H1 (cell line): ENCODE results near the gene CTNNA3. TPM values are rescaled to one million over a fixed set of nuclear protein-coding genes. Genes with fewer than 3 reads are reported as not detected.

Experiments
- CTCF ChIA-PET: fragments of 300-600 bp; sonication (Branson Sonifier 250); formaldehyde crosslinking; loops from one replicate; lab custom pipeline; 2021; ENCODE audit not compliant: partially characterized antibody; lab: Charles Lee
- POLR2A ChIA-PET: fragments of 300-600 bp; sonication (Branson Sonifier 250); formaldehyde crosslinking; loops from one replicate; lab custom pipeline; 2021; ENCODE audit warnings: inconsistent platforms; ENCODE audit not compliant: partially characterized antibody; lab: Charles Lee
- DNase-seq, 2 experiments: peaks; one replicate each; pipeline versions ENCODE4 v3.0.0 to v3.0.0-alpha.2; 2010 to 2022; ENCODE audit warnings: low spot score in 2 of 2, low read depth in 1 of 2, mixed read lengths in 1 of 2
- FAIRE-seq: peaks from 2 replicates; lab custom pipeline; 2011; peaks lifted over from hg19 to GRCh38; lab: Jason Lieb, UNC
- H2AFZ ChIP-seq: 2 replicates; pipeline ENCODE4 v1.8.1; 2012; ENCODE audit warnings: low read length, inconsistent platforms
- H2AK5ac ChIP-seq: 2 replicates; pipeline ENCODE4 v1.6.1; 2013; ENCODE audit warnings: low read depth, low read length
- H2BK120ac ChIP-seq: replicated peaks from 2 replicates; pipeline ENCODE3; 2013; ENCODE audit warnings: low read depth, low read length, inconsistent platforms
- H2BK12ac ChIP-seq: 2 replicates; pipeline ENCODE4 v1.6.1; 2013; ENCODE audit warnings: low read depth, low read length
- H2BK15ac ChIP-seq: 2 replicates; pipeline ENCODE4 v1.6.1; 2013; ENCODE audit warnings: low read length
- H2BK20ac ChIP-seq: 2 replicates; pipeline ENCODE4 v1.6.1; 2013; ENCODE audit warnings: low read length
- H2BK5ac ChIP-seq: 2 replicates; pipeline ENCODE4 v1.6.1; 2013; ENCODE audit warnings: low read depth, low read length
- H3K14ac ChIP-seq: 2 replicates; pipeline ENCODE4 v1.6.1; 2013; ENCODE audit warnings: inconsistent platforms; ENCODE audit not compliant: insufficient read length
- H3K18ac ChIP-seq: 2 replicates; pipeline ENCODE4 v1.6.1; 2013; ENCODE audit warnings: low read length; ENCODE audit errors: extremely low read depth
- H3K23ac ChIP-seq: 2 replicates; pipeline ENCODE4 v1.6.1; 2013; ENCODE audit warnings: inconsistent platforms; ENCODE audit not compliant: insufficient read length
- H3K23me2 ChIP-seq: 2 replicates; pipeline ENCODE4 v1.6.1; 2013; ENCODE audit warnings: low read depth, low read length
- H3K27ac ChIP-seq: 2 replicates; pipeline ENCODE4 v1.6.1; 2011; ENCODE audit warnings: low read depth, low read length, inconsistent platforms
- H3K27me3 ChIP-seq, 4 experiments: replicated peaks in 1 of 4; 1 replicate in 1 of 4; 2 replicates in 3 of 4; pipeline versions ENCODE4 v1.6.1 to v1.8.1; 2011 to 2013; ENCODE audit warnings: low read length in 3 of 4, mild to moderate bottlenecking in 3 of 4, inconsistent platforms in 2 of 4, mixed read lengths in 2 of 4, moderate library complexity in 1 of 4; ENCODE audit not compliant: control insufficient read depth in 3 of 4, insufficient read depth in 3 of 4; ENCODE audit errors: extremely low read depth in 1 of 4
- H3K36me3 ChIP-seq, 4 experiments: 2 replicates each; pipeline versions ENCODE4 v1.6.1 to v1.8.1; 2011 to 2013; ENCODE audit warnings: mild to moderate bottlenecking in 4 of 4, low read length in 3 of 4, moderate library complexity in 2 of 4, control low read depth in 1 of 4, inconsistent platforms in 1 of 4; ENCODE audit not compliant: insufficient read depth in 4 of 4, control insufficient read depth in 2 of 4
- H3K4ac ChIP-seq: replicated peaks from 2 replicates; pipeline ENCODE3; 2013; ENCODE audit warnings: low read length, low read depth, mixed read lengths, inconsistent platforms; ENCODE audit not compliant: insufficient read length
- H3K4me1 ChIP-seq, 4 experiments: replicated peaks in 1 of 4; 1 replicate in 1 of 4; 2 replicates in 3 of 4; pipeline versions ENCODE4 v1.6.1 to v1.8.1; 2011 to 2013; ENCODE audit warnings: low read length in 3 of 4, inconsistent platforms in 2 of 4, mixed read lengths in 1 of 4; ENCODE audit not compliant: insufficient read depth in 4 of 4, control insufficient read depth in 3 of 4
- H3K4me2 ChIP-seq, 2 experiments: 2 replicates each; pipeline versions ENCODE4 v1.6.1 to v1.8.1; 2011 to 2013; ENCODE audit warnings: low read depth in 2 of 2, low read length in 2 of 2, control low read depth in 1 of 2, inconsistent platforms in 1 of 2, mild to moderate bottlenecking in 1 of 2; ENCODE audit not compliant: insufficient read depth in 1 of 2
- H3K4me3 ChIP-seq, 4 experiments: fragments of 200-600, 300-600 bp in 1 of 4; sonication (generic), shearing (Covaris generic), sonication (Bioruptor Twin) in 1 of 4; 2 replicates each; pipeline versions ENCODE4 v1.5.1 to v1.8.1; 2011 to 2016; ENCODE audit warnings: low read length in 4 of 4, low read depth in 3 of 4, control low read depth in 2 of 4, inconsistent platforms in 2 of 4, mild to moderate bottlenecking in 2 of 4, mixed read lengths in 1 of 4, moderate library complexity in 1 of 4; ENCODE audit not compliant: insufficient read depth in 2 of 4; ENCODE audit errors: extremely low read depth in 1 of 4
- H3K56ac ChIP-seq: replicated peaks from 2 replicates; pipeline ENCODE3; 2013; ENCODE audit warnings: low read depth, mild to moderate bottlenecking, mixed read lengths, low read length, inconsistent platforms; ENCODE audit not compliant: insufficient read length
- H3K79me1 ChIP-seq: 2 replicates; pipeline ENCODE4 v1.6.1; 2013; ENCODE audit warnings: low read depth, low read length, control low read depth
- H3K79me2 ChIP-seq, 2 experiments: 2 replicates each; pipeline versions ENCODE4 v1.6.1 to v1.8.1; 2012 to 2013; ENCODE audit warnings: low read length in 2 of 2, mild to moderate bottlenecking in 2 of 2, inconsistent platforms in 1 of 2; ENCODE audit not compliant: insufficient read depth in 2 of 2, control insufficient read depth in 1 of 2
- H3K9ac ChIP-seq, 4 experiments: replicated peaks in 1 of 4; 1 replicate in 1 of 4; 2 replicates in 3 of 4; pipeline versions ENCODE4 v1.6.1 to v1.8.1; 2011 to 2013; ENCODE audit warnings: low read depth in 3 of 4, low read length in 3 of 4, control low read depth in 2 of 4, mild to moderate bottlenecking in 2 of 4, moderate library complexity in 2 of 4, inconsistent platforms in 1 of 4; ENCODE audit errors: extremely low read depth in 1 of 4
- H3K9me3 ChIP-seq, 2 experiments: 2 replicates each; pipeline versions ENCODE4 v1.6.1 to v1.8.1; 2012 to 2013; ENCODE audit warnings: mild to moderate bottlenecking in 2 of 2, moderate library complexity in 2 of 2, control low read depth in 1 of 2, inconsistent platforms in 1 of 2, low read depth in 1 of 2, low read length in 1 of 2, mixed read lengths in 1 of 2; ENCODE audit not compliant: insufficient read depth in 2 of 2
- H4K20me1 ChIP-seq, 2 experiments: replicated peaks in 1 of 2; 2 replicates each; pipeline versions ENCODE3 to v1.8.1; 2011 to 2013; ENCODE audit warnings: inconsistent platforms in 2 of 2, low read length in 2 of 2, mild to moderate bottlenecking in 1 of 2; ENCODE audit not compliant: insufficient read depth in 2 of 2, control insufficient read depth in 1 of 2
- H4K5ac ChIP-seq: 2 replicates; pipeline ENCODE4 v1.6.1; 2013; ENCODE audit warnings: low read length, low read depth, mixed read lengths, inconsistent platforms; ENCODE audit not compliant: insufficient read length
- H4K8ac ChIP-seq: 2 replicates; pipeline ENCODE4 v1.8.0; 2013; ENCODE audit warnings: mild to moderate bottlenecking, moderate library complexity, low read length, inconsistent platforms; ENCODE audit not compliant: insufficient read depth; ENCODE audit errors: extremely low read depth
- H4K91ac ChIP-seq: replicated peaks from 2 replicates; pipeline ENCODE3; 2013; ENCODE audit warnings: low read length, mixed read lengths, inconsistent platforms; ENCODE audit not compliant: insufficient read length
- GTF2F1 ChIP-seq: IDR thresholded peaks from 2 replicates; pipeline ENCODE4 v1.6.1; 2012; ENCODE audit warnings: low read depth, low read length, improper control_type of control experiment, borderline replicate concordance
- HDAC2 ChIP-seq, 2 experiments: fragments of 300-600 bp in 1 of 2; sonication (generic) in 1 of 2; IDR thresholded peaks; 2 replicates each; pipeline ENCODE4 v1.6.1; 2011 to 2012; ENCODE audit warnings: low read depth in 2 of 2, low read length in 2 of 2, mild to moderate bottlenecking in 2 of 2, moderate library complexity in 2 of 2, borderline replicate concordance in 1 of 2, inconsistent platforms in 1 of 2
- MAFK ChIP-seq: IDR thresholded peaks from 2 replicates; pipeline ENCODE4 v1.6.1; 2012; ENCODE audit warnings: low read depth, mild to moderate bottlenecking, improper control_type of control experiment, low read length
- POLR2A ChIP-seq, 2 experiments: IDR thresholded peaks; 1 replicate in 1 of 2; 2 replicates in 1 of 2; pipeline ENCODE4 v1.6.1; 2011; ENCODE audit warnings: low read depth in 2 of 2, low read length in 2 of 2, mild to moderate bottlenecking in 2 of 2; ENCODE audit errors: control extremely low read depth in 1 of 2
- RXRA ChIP-seq: IDR thresholded peaks from 2 replicates; pipeline ENCODE4 v1.6.1; 2011; ENCODE audit warnings: low read depth, mild to moderate bottlenecking, low read length, moderate library complexity; ENCODE audit not compliant: insufficient read depth
- SAP30 ChIP-seq: fragments of 300-600 bp; sonication (generic); IDR thresholded peaks from 2 replicates; pipeline ENCODE4 v1.7.1; 2012; ENCODE audit warnings: low read length, moderate library complexity, mild to moderate bottlenecking, inconsistent platforms; ENCODE audit not compliant: insufficient read depth, insufficient replicate concordance
- SIN3A ChIP-seq, 2 experiments: IDR thresholded peaks in 1 of 2; conservative IDR thresholded peaks in 1 of 2; 2 replicates each; pipeline ENCODE4 v1.6.1; 2011 to 2012; ENCODE audit warnings: low read length in 2 of 2, improper control_type of control experiment in 1 of 2, low read depth in 1 of 2, mild to moderate bottlenecking in 1 of 2
- SP4 ChIP-seq: IDR thresholded peaks from 2 replicates; pipeline ENCODE4 v1.6.1; 2012; ENCODE audit warnings: low read length, inconsistent platforms
- WGBS, 2 experiments: shearing (Covaris generic) in 1 of 2; methylation state at CpG; one replicate each; pipeline versions ENCODE4 v1.1.6 to v1.1.7; 2013 to 2015; ENCODE audit warnings: low lambda C conversion rate in 2 of 2, mixed read lengths in 2 of 2, inconsistent platforms in 1 of 2, low coverage in 1 of 2, missing lambda C conversion rate in 1 of 2; ENCODE audit not compliant: insufficient replicate concordance in 2 of 2, insufficient coverage in 1 of 2, insufficient read length in 1 of 2; ENCODE audit errors: extremely low coverage in 1 of 2, missing lambda C conversion rate in 1 of 2; 5-methylcytosine and 5-hydroxymethylcytosine counted together
- polyA plus RNA-seq, 7 experiments: library from polyadenylated mRNA; depleted of rRNA in 3 of 7; stranded (reverse) in 5 of 7; unstranded in 2 of 7; fragments of >200 nt in 5 of 7; fragments of 200-250 nt in 2 of 7; gene quantifications; 1 replicate in 5 of 7; 2 replicates in 1 of 7; 4 replicates in 1 of 7; pipeline versions ENCODE4 v1.2.1 to v1.2.3, GENCODE V29; 2011 to 2013; ENCODE audit warnings: missing spikeins in 2 of 7, mixed read lengths in 2 of 7
- total RNA-seq: library from RNA; stranded (reverse); fragmentation: NEBNext Ultra II Directional; extraction: Animal tissue kit (Norgen Biotek cat#: 25700); gene quantifications from 2 replicates; pipeline ENCODE4 v1.2.1, GENCODE V29; 2021
- TF ChIP-seq, protein P1 (sequence below): IDR thresholded peaks from 2 replicates; pipeline ENCODE4 v1.6.1; 2011; ENCODE audit warnings: low read depth, mild to moderate bottlenecking, low read length; ENCODE audit not compliant: insufficient read depth

The CTNNA3 gene
- total and polyA plus RNA-seq, 2 of the 8 experiments (the other 6 are each of a cell fraction or from before 2014, with no cell fraction given): 1.3 to 1.5 TPM

DNA sequence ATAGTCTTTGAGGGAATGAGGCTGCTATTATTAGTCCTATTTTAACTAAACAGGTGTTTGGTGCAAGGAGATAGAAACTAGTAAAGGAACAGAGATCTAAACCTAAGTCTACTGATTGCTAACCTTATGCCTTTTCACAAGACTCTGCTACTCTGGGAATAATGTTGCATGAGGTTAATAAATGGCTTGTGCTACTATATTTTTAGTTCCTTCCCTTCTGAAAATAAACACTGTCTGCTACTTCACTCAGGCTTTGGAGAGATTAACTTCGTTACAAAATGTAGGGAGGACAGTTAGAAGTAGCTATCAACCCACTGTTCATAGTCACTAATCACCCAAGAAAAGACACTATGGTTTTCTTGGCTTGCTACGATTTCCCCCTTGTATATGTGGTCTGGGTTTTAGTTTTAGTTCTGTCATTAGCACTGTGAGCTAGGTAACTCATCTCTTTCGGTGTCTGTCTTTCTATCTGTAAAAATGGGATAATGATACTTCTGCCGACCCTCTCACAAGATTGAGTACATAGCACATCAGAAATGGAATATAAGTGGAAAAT lies 474.0 kb downstream of the CTNNA3 start:
- H3K27me3 ChIP-seq: no peaks in the 10 kb centered on the region
- peaks cover 0 to 5% of the 10 kb centered on the region in 2 experiments; a peak in 1 of 4 replicates for H3K9me3 ChIP-seq
- FAIRE-seq: no peak
- no peak overlapping the region for H3K4me3 ChIP-seq
- CTCF ChIA-PET: interaction anchor here (0.8 to 0.9 kb wide), 2 partner anchors 84 to 131 kb away, joined by 3 read pairs; no protein-coding TSS in a partner anchor
- no peak overlapping the region for H3K18ac ChIP-seq
- no peaks in the 10 kb centered on the region for H3K23me2 ChIP-seq
- POLR2A ChIA-PET: interaction anchor here (0.7 kb wide), 1 partner anchor 8 kb away, joined by 3 read pairs; no protein-coding TSS in a partner anchor
- no peak for DNase-seq
- H2BK12ac ChIP-seq: no peak overlapping the region
- H4K5ac ChIP-seq: no peak overlapping the region
- no peak overlapping the region for H3K27ac ChIP-seq
- no peaks in the 10 kb centered on the region for H3K79me2 ChIP-seq
- H3K56ac ChIP-seq: no peak overlapping the region
- H4K20me1 ChIP-seq: no peaks in the 10 kb centered on the region
- no peak overlapping the region for H3K14ac ChIP-seq
- H2BK5ac ChIP-seq: no peak overlapping the region
- no peak overlapping the region for H2AFZ ChIP-seq
- H3K4me1 ChIP-seq: no peaks in the 10 kb centered on the region
- TF ChIP-seq RXRA (no peak), SIN3A (conservative IDR thresholded peaks at IDR 0.05 in 1 of 2, IDR thresholded peaks at IDR 0.05 in 1 of 2; ENCODE audit: low read depth in 1 of 2, low read length in 2 of 2) (no peak), MAFK (no peak), SAP30 (no peak), GTF2F1 (no peak), POLR2A (IDR thresholded peaks at IDR 0.05; ENCODE audit: control extremely low read depth in 1 of 2, low read depth in 2 of 2, low read length in 2 of 2) (no peak), HDAC2 (IDR thresholded peaks at IDR 0.05; ENCODE audit: borderline replicate concordance in 1 of 2, low read depth in 2 of 2, low read length in 2 of 2) (no peak), SP4 (no peak)
- TF ChIP-seq, protein P1, sequence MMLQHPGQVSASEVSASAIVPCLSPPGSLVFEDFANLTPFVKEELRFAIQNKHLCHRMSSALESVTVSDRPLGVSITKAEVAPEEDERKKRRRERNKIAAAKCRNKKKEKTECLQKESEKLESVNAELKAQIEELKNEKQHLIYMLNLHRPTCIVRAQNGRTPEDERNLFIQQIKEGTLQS: no peak
- no peak overlapping the region for H4K8ac ChIP-seq
- WGBS, 2 experiments: 93% methylated on average over 4 of the region's 4 CpGs; no CpG with 5 or more reads in 1 of the 2 experiments
- no peak overlapping the region for H3K9ac ChIP-seq
- no peak overlapping the region for H3K4ac ChIP-seq
- H2BK120ac ChIP-seq: no peak overlapping the region
- H2BK15ac ChIP-seq: no peak overlapping the region
- no peaks in the 10 kb centered on the region for H3K36me3 ChIP-seq
- no peak overlapping the region for H2BK20ac ChIP-seq
- H3K79me1 ChIP-seq: no peaks in the 10 kb centered on the region
- H4K91ac ChIP-seq: no peak overlapping the region
- H2AK5ac ChIP-seq: no peak overlapping the region
- H3K4me2 ChIP-seq: no peak overlapping the region
- no peak overlapping the region for H3K23ac ChIP-seq
